Fibroblast of lung (primary cell): ENCODE data around the gene OVOL1.

Experiments used
- CTCF ChIP-seq, 2 donors: IDR thresholded peaks in 1 of 2; conservative IDR thresholded peaks in 1 of 2; 1 replicate in 1 of 2; 2 replicates in 1 of 2; pipeline ENCODE4 v1.5.1; 2011 to 2012; ENCODE audit warnings: low read length in 2 of 2, control low read depth in 1 of 2, inconsistent platforms in 1 of 2, low read depth in 1 of 2, mild to moderate bottlenecking in 1 of 2
- EZH2 ChIP-seq: IDR thresholded peaks from 2 replicates; pipeline ENCODE4 v1.5.1; 2012; ENCODE audit warnings: low read length, control low read depth, mild to moderate bottlenecking; ENCODE audit errors: missing control alignments

- TF ChIP-seq CTCF (conservative IDR thresholded peaks at IDR 0.05 in 1 of 2, IDR thresholded peaks at IDR 0.05 in 1 of 2; ENCODE audit: low read depth in 1 of 2, low read length in 2 of 2) = no peak
- TF ChIP-seq EZH2 = peak; percentile 99
Observed at GRCh38 chr11:65787649-65788622, 1.1 kb downstream of the OVOL1 start.
